HUES48 (cell line): ENCODE results near the gene TYROBP.

ENCODE experiments used
- H3K27ac ChIP-seq: one replicate; pipeline ENCODE4 v1.7.0; 2013; ENCODE audit warnings: low read depth, low read length, inconsistent platforms
- H3K27me3 ChIP-seq: 2 replicates; pipeline ENCODE4 v1.6.1; 2013; ENCODE audit warnings: mild to moderate bottlenecking, low read length; ENCODE audit not compliant: control insufficient read depth, insufficient read depth
- H3K36me3 ChIP-seq: 2 replicates; pipeline ENCODE4 v1.6.1; 2013; ENCODE audit warnings: low read length; ENCODE audit not compliant: control insufficient read depth, insufficient read depth
- H3K4me1 ChIP-seq: 2 replicates; pipeline ENCODE4 v1.6.1; 2013; ENCODE audit warnings: mild to moderate bottlenecking, low read length; ENCODE audit not compliant: control insufficient read depth, insufficient read depth
- H3K4me3 ChIP-seq: 2 replicates; pipeline ENCODE4 v1.5.1; 2013; ENCODE audit warnings: mild to moderate bottlenecking, low read depth, low read length
- H3K9ac ChIP-seq: 2 replicates; pipeline ENCODE4 v1.6.1; 2013; ENCODE audit warnings: mild to moderate bottlenecking, low read depth, low read length, moderate library complexity
- H3K9me3 ChIP-seq: 2 replicates; pipeline ENCODE4 v1.6.1; 2013; ENCODE audit warnings: low read length; ENCODE audit not compliant: control insufficient read depth, insufficient read depth

The TYROBP gene

GRCh38 chr19:35887197-35887596, 20.9 kb downstream of the TYROBP start:
- Histone ChIP-seq H3K36me3 (peaks cover 42% of the 10 kb centered on the region), H3K9ac (no peak overlapping the region), H3K9me3 (no peaks in the 10 kb centered on the region), H3K4me1 (no peaks in the 10 kb centered on the region), H3K27ac (no peak overlapping the region), H3K27me3 (no peaks in the 10 kb centered on the region), H3K4me3 (no peak overlapping the region)

DNA sequence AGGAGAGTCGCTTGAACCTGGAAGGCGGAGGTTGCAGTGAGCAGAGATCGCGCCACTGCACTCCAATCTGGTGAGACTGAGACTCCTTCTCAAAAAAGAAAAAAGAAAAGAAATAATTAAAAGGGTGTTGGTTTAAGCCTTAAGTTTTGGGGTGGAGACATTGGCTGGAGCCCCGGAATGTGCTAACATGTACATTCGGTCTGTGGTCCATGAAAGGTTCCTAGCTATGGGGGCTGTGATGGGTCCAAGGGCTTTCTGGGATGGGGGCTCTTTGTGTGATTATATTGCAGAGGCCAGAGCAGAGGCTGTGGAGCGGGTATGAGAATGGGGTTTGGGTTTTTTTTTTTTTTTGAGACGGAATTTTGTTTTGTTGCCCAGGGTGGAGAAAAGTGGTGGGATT, 22.2 kb downstream of the TYROBP start:
- Histone ChIP-seq H3K36me3 (peaks cover 39% of the 10 kb centered on the region), H3K4me3 (no peak overlapping the region), H3K27ac (no peak overlapping the region), H3K9ac (no peak overlapping the region), H3K9me3 (no peaks in the 10 kb centered on the region), H3K27me3 (no peaks in the 10 kb centered on the region), H3K4me1 (no peaks in the 10 kb centered on the region)

- Histone ChIP-seq H3K27me3 (no peaks in the 10 kb centered on the region), H3K9ac (no peak overlapping the region), H3K36me3 (peaks cover 32% of the 10 kb centered on the region), H3K27ac (no peak overlapping the region), H3K4me1 (no peaks in the 10 kb centered on the region), H3K4me3 (no peak overlapping the region), H3K9me3 (no peaks in the 10 kb centered on the region)
Measured at GRCh38 chr19:35885225-35885738, 22.8 kb downstream of the TYROBP start.

DNA sequence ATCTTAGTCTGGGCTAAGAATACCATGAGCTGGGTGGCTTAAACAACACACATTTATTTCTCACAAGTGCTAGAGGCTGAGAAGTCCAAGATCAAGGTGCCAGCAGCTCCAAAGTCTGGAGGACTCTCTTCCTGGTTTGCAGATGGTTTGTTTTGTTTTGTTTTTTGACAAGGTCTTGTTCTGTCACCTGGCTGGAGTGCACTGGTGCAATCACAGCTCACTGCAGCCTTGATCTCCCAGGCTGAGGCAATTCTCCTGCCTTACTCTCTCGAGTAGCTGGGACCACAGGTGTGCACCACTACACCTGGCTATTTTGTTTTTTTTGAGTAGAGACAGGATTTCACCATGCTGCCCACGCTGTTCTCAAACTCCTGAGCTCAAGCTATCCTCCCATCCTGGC, 24.2 kb downstream of the TYROBP start:
- Histone ChIP-seq H3K9me3 (no peaks in the 10 kb centered on the region), H3K36me3 (peaks cover 18% of the 10 kb centered on the region), H3K27me3 (no peaks in the 10 kb centered on the region), H3K4me1 (peaks cover 7% of the 10 kb centered on the region; the same call in 1 of the 2 replicates), H3K9ac (no peak overlapping the region), H3K27ac (no peak overlapping the region), H3K4me3 (no peak overlapping the region)

GRCh38 chr19:35882114-35882832, 25.8 kb downstream of the TYROBP start:
- no peaks in the 10 kb centered on the region for H3K27me3 ChIP-seq
- H3K9ac ChIP-seq: no peak overlapping the region
- no peaks in the 10 kb centered on the region for H3K9me3 ChIP-seq
- no peak overlapping the region for H3K4me3 ChIP-seq
- H3K36me3 ChIP-seq: peaks cover 5% of the 10 kb centered on the region; the same call in 1 of the 2 replicates
- H3K4me1 ChIP-seq: peaks cover 7% of the 10 kb centered on the region; the same call in 1 of the 2 replicates
- H3K27ac ChIP-seq: no peak overlapping the region

DNA sequence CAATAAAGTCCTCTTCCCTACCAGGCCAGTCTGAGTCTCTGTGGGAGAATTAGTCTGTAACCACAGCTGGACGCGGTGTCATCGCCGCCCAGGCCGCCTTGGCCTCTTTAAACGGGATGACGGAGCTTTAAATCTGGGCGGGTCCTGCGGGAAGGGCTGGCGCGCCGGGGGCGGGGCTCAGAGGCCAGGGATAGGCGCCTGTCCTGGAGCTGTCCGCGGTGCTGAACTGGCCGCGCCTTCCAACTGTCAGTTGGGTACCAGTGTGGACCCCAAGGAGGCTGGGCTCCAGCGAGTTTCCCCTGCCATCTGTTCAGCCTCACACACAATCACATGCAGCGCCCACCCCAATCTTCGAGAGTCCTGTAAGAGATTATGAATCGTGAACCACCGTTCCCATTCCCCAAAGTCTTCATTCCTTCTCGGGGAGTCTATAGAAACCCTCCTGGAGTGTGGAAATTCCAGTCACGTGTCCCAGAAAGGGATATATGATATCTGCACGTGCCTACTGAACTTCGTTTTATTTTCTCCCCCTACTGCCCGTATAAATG, 28.3 kb downstream of the TYROBP start:
- H3K36me3 ChIP-seq: no peaks in the 10 kb centered on the region
- H3K27ac ChIP-seq: no peak overlapping the region
- H3K9me3 ChIP-seq: no peaks in the 10 kb centered on the region
- H3K4me1 ChIP-seq: peaks cover 7% of the 10 kb centered on the region; the same call in 1 of the 2 replicates
- H3K9ac ChIP-seq: no peak overlapping the region
- H3K27me3 ChIP-seq: no peaks in the 10 kb centered on the region
- 0 out of 2 replicates have a peak overlapping the region, but pooled peaks have one; percentile 2 for H3K4me3 ChIP-seq

DNA sequence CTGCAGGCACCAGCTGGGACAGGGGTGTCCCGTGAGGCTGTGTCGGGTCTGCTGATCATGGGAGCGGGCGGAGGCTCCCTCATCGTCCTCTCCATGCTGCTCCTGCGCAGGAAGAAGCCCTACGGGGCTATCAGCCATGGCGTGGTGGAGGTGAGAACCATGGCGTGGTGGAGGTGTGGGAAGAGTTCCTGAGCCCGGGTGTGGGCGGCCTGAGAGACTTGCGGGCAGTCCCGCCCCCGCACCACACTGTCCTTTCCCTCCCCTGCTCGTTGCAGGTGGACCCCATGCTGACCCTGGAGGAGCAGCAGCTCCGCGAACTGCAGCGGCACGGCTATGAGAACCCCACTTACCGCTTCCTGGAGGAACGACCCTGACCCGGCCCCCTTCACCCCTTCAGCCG, 29.0 kb downstream of the TYROBP start:
- no peaks in the 10 kb centered on the region for H3K9me3 ChIP-seq
- H3K27ac ChIP-seq: no peak overlapping the region
- H3K27me3 ChIP-seq: no peaks in the 10 kb centered on the region
- no peak overlapping the region for H3K4me3 ChIP-seq
- peaks cover 7% of the 10 kb centered on the region; the same call in 1 of the 2 replicates for H3K4me1 ChIP-seq
- no peak overlapping the region for H3K9ac ChIP-seq
- no peaks in the 10 kb centered on the region for H3K36me3 ChIP-seq

DNA sequence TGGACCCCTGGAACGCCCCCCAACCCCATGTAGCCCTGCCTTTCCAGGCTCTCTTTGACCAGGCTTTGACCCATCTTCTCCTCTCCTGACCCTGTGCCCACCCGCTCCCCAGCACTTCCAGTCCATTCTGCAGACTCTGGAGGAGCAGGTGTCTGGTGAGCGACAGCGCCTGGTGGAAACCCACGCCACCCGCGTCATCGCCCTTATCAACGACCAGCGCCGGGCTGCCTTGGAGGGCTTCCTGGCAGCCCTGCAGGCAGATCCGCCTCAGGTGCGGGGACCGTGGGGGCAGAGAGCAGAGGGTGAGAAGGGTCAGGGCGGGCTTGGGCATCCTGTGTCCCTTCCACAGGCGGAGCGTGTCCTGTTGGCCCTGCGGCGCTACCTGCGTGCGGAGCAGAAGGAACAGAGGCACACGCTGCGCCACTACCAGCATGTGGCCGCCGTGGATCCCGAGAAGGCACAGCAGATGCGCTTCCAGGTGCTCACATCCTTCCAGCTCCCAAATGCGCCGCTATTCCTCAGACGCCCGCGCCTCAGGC, 33.6 kb downstream of the TYROBP start:
- Histone ChIP-seq H3K9me3 (no peaks in the 10 kb centered on the region), H3K27ac (no peak overlapping the region), H3K4me1 (peaks cover 5% of the 10 kb centered on the region; the same call in 1 of the 2 replicates), H3K9ac (no peak overlapping the region), H3K36me3 (no peaks in the 10 kb centered on the region), H3K4me3 (no peak overlapping the region), H3K27me3 (no peaks in the 10 kb centered on the region)

GRCh38 chr19:35872180-35872579, 35.9 kb downstream of the TYROBP start:
- H3K27me3 ChIP-seq: peaks cover 13% of the 10 kb centered on the region
- H3K9ac ChIP-seq: no peak overlapping the region
- H3K4me3 ChIP-seq: no peak overlapping the region
- H3K27ac ChIP-seq: no peak overlapping the region
- no peaks in the 10 kb centered on the region for H3K36me3 ChIP-seq
- no peaks in the 10 kb centered on the region for H3K9me3 ChIP-seq
- peaks cover 2% of the 10 kb centered on the region; the same call in 1 of the 2 replicates for H3K4me1 ChIP-seq

DNA sequence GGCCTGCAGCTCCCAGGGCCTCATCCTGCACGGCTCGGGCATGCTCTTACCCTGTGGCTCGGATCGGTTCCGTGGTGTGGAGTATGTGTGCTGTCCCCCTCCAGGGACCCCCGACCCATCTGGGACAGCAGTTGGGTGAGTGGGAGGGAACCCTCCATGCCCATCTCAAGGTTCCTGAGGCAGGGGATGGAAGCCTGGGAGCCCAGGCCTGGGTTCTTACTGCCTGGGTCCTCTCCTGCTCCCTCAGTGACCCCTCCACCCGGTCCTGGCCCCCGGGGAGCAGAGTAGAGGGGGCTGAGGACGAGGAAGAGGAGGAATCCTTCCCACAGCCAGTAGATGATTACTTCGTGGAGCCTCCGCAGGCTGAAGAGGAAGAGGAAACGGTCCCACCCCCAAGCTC, 36.5 kb downstream of the TYROBP start:
- no peak overlapping the region for H3K4me3 ChIP-seq
- H3K27ac ChIP-seq: no peak overlapping the region
- H3K27me3 ChIP-seq: peaks cover 19% of the 10 kb centered on the region
- no peaks in the 10 kb centered on the region for H3K9me3 ChIP-seq
- H3K4me1 ChIP-seq: peaks cover 2% of the 10 kb centered on the region; the same call in 1 of the 2 replicates
- H3K36me3 ChIP-seq: no peaks in the 10 kb centered on the region
- H3K9ac ChIP-seq: no peak overlapping the region

DNA sequence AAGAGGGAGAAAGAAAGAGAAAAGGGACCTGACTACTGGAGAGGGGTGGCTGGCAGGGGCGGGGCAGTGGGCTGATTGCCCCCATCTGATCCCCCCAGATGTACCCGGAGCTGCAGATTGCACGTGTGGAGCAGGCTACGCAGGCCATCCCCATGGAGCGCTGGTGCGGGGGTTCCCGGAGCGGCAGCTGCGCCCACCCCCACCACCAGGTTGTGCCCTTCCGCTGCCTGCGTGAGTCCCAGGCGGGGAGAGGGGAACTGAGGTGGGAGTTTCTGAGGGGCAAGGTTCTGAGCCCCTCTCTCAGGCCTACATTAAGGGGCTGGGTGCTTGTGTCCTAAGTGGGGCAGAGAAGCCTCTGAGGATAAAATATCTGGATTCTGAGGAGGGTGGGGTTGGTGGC, 37.3 kb downstream of the TYROBP start:
- peaks cover 25% of the 10 kb centered on the region for H3K27me3 ChIP-seq
- H3K4me3 ChIP-seq: no peak overlapping the region
- no peaks in the 10 kb centered on the region for H3K9me3 ChIP-seq
- H3K27ac ChIP-seq: no peak overlapping the region
- H3K4me1 ChIP-seq: peaks cover 2% of the 10 kb centered on the region; the same call in 1 of the 2 replicates
- no peak overlapping the region for H3K9ac ChIP-seq
- H3K36me3 ChIP-seq: no peaks in the 10 kb centered on the region
